ENCODE data around the gene CCR6.

GRCh38 chr6:167073679-167074274 lies 49.1 kb upstream of the CCR6 start:
- TF ChIP-seq, protein P1, sequence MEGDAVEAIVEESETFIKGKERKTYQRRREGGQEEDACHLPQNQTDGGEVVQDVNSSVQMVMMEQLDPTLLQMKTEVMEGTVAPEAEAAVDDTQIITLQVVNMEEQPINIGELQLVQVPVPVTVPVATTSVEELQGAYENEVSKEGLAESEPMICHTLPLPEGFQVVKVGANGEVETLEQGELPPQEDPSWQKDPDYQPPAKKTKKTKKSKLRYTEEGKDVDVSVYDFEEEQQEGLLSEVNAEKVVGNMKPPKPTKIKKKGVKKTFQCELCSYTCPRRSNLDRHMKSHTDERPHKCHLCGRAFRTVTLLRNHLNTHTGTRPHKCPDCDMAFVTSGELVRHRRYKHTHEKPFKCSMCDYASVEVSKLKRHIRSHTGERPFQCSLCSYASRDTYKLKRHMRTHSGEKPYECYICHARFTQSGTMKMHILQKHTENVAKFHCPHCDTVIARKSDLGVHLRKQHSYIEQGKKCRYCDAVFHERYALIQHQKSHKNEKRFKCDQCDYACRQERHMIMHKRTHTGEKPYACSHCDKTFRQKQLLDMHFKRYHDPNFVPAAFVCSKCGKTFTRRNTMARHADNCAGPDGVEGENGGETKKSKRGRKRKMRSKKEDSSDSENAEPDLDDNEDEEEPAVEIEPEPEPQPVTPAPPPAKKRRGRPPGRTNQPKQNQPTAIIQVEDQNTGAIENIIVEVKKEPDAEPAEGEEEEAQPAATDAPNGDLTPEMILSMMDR (IDR thresholded peaks at IDR 0.05) = no peak
- no peak for TF ChIP-seq POLR2A (IDR thresholded peaks at IDR 0.05)
